HG02884 (cell line): ENCODE results near the gene ADAMTS6.
"Not testable (repeated sequence)": the region's sequence is repeated elsewhere in the genome, so short reads cannot be mapped to it uniquely, and the experiment has no call there.

Experiments
- ATAC-seq: cut with Tn5 transposase; IDR thresholded peaks from one replicate; pipeline ENCODE4 v1.9.1; 2021; ENCODE audit warnings: mild to moderate bottlenecking, moderate library complexity; ENCODE audit not compliant: unreplicated experiment

Gene ADAMTS6

GRCh38 chr5:65370505-65370904 is 111.2 kb downstream of the ADAMTS6 start:
- not testable (repeated sequence) for ATAC-seq

- no peak for ATAC-seq
These were observed 115.1 kb downstream of the ADAMTS6 start for GRCh38 chr5:65366655-65367054.

- ATAC-seq = no peak
These were observed 116.8 kb downstream of the ADAMTS6 start for GRCh38 chr5:65364907-65365306.

DNA sequence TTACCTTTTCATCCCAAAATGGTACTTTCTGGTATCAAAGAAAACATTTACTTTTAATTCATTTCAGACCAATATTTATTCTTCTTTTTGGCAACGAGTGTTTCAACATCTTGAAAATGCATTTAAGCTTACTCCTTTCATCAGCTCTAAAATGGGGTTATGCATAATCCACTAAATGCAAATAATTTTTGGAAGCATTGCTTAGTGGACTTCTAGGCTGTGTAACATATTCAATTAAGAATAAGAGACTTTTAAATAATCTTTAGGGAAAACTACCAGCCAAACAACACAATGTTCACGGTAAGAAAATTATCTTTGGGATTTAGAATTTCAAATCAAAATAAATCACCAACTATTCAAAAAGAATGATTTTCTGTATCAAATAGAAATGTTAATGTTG is 118.2 kb downstream of the ADAMTS6 start:
- ATAC-seq = no peak

- no peak for ATAC-seq
These were observed 121.7 kb downstream of the ADAMTS6 start for GRCh38 chr5:65359981-65360380.

DNA sequence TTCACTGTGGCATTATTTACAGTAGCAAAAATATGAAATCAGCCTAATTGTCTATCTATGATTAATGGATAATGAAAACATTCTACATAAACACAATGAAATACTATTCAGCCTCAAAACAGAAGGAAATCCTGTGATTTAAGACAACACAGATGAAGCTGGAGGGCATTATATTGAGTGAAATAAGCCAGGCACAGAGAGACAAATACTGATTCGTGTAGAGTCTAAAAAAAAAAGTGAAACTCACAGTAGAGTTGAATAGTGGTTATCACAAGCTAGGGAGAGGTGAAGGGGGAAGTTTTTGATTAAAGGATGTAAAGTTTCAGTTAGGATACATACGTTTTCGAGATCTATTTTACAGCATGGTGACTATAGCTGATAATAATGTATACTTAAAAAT is 122.2 kb downstream of the ADAMTS6 start:
- no peak for ATAC-seq

GRCh38 chr5:65356274-65356673 is 125.4 kb downstream of the ADAMTS6 start:
- no peak for ATAC-seq

DNA sequence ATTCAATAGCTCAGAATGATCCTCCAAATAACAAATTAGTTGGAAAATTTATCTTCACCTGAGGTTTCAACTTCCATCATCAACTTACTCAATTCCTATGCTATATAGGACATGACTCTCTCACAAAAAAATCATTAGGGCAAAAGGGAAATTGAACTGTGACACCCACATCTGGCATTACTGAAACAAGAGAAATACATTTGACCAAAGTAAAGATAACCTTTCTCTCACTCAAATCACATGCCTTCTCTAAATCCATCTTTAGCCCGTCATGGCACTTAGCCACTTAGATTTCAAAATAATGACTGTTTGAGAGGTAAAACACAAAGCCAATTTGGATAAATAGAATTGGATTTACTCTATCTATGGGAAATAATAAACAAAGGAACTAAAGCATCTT is 126.4 kb downstream of the ADAMTS6 start:
- no peak for ATAC-seq

DNA sequence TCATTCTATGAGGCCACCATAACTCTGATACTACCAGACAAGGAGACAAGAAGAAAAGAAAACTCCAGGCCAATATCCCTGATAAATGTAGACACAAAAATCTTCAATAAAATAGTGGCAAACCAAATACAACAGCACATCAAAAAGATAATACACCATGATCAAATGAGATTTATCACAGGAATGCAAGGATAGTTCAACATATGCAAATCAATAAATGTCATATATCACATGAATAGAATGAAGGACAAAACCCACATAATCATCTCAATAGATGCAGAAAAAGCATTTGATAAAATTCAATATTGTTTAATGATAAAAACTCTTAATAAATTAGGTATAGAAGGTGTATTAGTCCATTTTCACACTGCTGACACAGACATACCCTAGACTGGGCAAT is 139.9 kb downstream of the ADAMTS6 start:
- no peak for ATAC-seq

DNA sequence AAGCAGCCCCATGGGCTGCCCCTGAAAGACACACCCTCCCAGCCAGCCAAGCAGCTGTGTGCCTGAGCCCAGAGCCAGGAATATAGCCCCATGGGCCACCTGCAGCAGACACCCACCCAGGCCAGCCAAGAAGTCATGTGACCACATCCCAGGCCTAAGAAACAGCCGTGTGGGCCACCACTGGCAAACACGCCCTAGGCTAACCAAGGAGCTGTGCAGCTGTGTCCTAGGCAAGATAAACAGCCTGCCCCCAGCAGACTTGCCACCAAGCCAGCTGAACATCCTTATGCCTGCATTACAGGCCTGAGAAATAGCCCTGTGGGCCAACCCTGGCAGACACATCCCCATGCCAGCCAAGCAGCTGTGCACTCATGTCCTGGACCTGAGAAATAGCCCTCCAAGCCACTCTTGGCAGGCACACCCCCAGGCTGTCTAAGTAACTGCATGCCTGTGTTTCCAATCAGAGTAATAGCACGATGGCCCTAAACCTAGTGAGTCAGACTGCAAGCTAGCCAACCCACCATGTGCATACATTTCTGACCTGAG is 143.0 kb downstream of the ADAMTS6 start:
- no peak for ATAC-seq

DNA sequence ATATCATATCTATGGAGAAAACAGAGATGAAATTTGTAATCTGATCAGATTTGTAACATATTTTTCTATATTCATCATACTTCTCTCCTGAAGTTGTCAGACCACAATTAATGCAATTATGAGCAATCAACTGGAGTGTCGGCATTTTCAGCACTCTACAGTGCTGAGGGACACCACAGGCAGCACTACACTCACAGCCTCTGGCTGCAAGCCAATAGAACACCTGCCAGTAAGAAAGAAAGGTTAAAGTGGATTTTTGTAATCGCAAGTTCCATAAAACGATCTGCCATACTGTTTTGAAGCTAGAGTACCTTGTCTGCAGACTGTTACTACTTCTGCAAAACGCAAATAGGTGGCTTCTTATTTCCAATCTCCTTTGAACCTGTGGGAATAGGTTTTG is 147.6 kb downstream of the ADAMTS6 start:
- no peak for ATAC-seq

DNA sequence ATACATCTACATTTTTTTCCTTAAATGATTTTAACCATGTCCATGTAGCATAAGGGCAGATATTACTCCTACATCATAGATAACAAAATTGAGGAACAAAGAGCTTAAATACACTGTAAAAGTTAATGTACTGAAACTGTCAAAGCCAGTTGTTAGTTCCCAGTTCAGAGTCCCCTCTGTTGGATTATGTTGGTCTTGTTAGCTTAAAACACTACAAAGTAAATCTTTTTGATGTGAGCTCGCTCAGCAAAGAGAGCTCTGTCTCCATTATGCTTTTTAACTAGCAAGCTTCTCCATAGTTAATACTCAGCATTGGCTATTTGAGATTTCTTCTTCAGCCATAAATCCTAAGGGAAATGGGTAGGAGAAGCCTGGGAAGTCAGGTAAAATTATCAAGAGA is 149.1 kb downstream of the ADAMTS6 start:
- ATAC-seq = no peak

GRCh38 chr5:65329266-65329665 is 152.5 kb downstream of the ADAMTS6 start:
- ATAC-seq = no peak

DNA sequence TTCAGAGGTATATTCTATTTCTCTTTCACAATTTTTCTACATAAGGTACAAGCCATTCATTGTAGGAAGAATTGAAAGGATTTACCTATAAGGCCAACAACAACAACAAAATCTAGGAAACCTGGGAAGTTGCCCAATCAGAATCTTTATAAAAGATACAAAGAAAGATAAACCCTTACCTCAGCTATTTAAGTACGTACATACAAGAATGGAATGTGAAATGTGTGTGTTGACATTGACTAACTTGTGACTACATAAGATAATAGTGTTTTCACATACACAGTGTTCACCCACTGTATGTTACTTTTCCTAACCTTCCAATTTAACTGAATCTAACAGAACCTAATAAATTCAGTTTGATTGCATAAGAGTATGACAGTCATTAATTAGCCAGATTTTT is 154.1 kb downstream of the ADAMTS6 start:
- no peak for ATAC-seq

- ATAC-seq = no peak
These were observed 154.8 kb downstream of the ADAMTS6 start for GRCh38 chr5:65326922-65327321.

- no peak for ATAC-seq
These were observed 157.5 kb downstream of the ADAMTS6 start for GRCh38 chr5:65324226-65324625.

DNA sequence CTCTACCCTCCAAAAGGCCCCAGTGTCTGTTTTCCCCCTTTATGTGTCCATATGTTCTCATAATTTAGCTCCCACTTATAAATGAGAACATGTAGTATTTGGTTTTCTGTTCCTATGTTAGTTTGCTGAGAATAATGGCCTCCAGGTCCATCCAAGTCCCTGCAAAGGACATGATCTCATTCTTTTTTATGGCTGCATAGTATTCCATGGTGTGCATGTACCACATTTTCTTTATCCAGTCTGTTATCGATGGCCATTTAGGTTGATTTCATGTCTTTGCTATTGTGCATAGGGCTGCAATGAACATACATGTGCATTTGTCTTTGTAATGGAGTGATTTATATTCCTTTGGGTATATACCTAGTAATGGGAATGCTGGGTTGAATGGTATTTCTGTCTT is 161.0 kb downstream of the ADAMTS6 start:
- not testable (repeated sequence) for ATAC-seq

- ATAC-seq = no peak
These were observed 161.5 kb downstream of the ADAMTS6 start for GRCh38 chr5:65320250-65320649.

DNA sequence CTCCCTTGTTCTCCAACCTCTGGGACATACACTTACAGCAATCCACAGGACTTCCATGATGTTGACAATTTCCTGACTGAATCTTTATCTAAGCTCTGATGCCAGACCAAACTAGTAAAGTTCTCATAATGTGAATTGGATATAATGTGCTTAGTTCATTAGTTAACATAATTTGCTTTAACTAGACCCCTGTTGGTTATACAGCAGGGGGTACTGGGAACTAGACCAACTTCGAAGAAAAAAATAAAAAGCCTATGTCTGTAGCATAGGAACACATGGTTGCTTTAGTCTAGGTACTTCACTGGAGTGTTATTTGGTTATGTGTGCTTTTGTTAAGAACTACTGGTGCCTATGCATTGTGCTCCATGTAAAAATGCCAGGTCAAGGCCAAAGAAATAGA is 173.8 kb downstream of the ADAMTS6 start:
- no peak for ATAC-seq

- no peak for ATAC-seq
These were observed 174.6 kb downstream of the ADAMTS6 start for GRCh38 chr5:65307088-65307487.

GRCh38 chr5:65305913-65306312 is 175.8 kb downstream of the ADAMTS6 start:
- ATAC-seq = no peak

GRCh38 chr5:65299861-65300260 is 181.9 kb downstream of the ADAMTS6 start:
- ATAC-seq = no peak

- no peak for ATAC-seq
These were observed 185.7 kb downstream of the ADAMTS6 start for GRCh38 chr5:65296067-65296466.

- ATAC-seq = no peak
These were observed 189.5 kb downstream of the ADAMTS6 start for GRCh38 chr5:65292196-65292595.
